Tibial nerve (tissue), 4 donors: ENCODE measurements around the gene SRXN1. TPM values are rescaled to one million over a fixed set of nuclear protein-coding genes. Genes with fewer than 3 reads are reported as not detected.

ENCODE experiments used
- DNase-seq, 2 donors: peaks; one replicate each; pipeline ENCODE4 v3.0.0-alpha.2; 2019; ENCODE audit warnings: low spot score in 2 of 2
- H3K27ac ChIP-seq, 4 donors: fragments of 200-600 bp; sonication (generic) in 3 of 4; one replicate each; pipeline ENCODE4 v1.5.1; 2017 to 2019; ENCODE audit warnings: mild to moderate bottlenecking in 1 of 4
- H3K27me3 ChIP-seq, 2 donors: fragments of 200-600 bp; sonication (generic) in 1 of 2; one replicate each; pipeline versions ENCODE4 v1.5.1 to v1.6.0; 2017 to 2019
- H3K36me3 ChIP-seq, 3 donors: fragments of 200-600 bp; sonication (generic); one replicate each; pipeline ENCODE4 v1.5.1; 2018 to 2019
- H3K4me1 ChIP-seq, 4 donors: fragments of 200-600 bp; sonication (generic) in 3 of 4; one replicate each; pipeline ENCODE4 v1.5.1; 2017 to 2019
- H3K4me3 ChIP-seq, 4 donors: fragments of 200-600 bp; sonication (generic) in 3 of 4; one replicate each; pipeline ENCODE4 v1.5.1; 2017 to 2019; ENCODE audit warnings: mild to moderate bottlenecking in 1 of 4, moderate library complexity in 1 of 4
- H3K9me3 ChIP-seq, 4 donors: fragments of 200-600 bp; sonication (generic) in 3 of 4; one replicate each; pipeline ENCODE4 v1.5.1; 2017 to 2019
- EP300 ChIP-seq, 2 donors: sonication (generic); formaldehyde crosslinking; IDR thresholded peaks; one replicate each; pipeline ENCODE4 v1.6.1; 2017; ENCODE audit warnings: antibody characterized with exemption in 2 of 2, mild to moderate bottlenecking in 1 of 2
- POLR2A ChIP-seq, 2 donors: fragments of 450-650 bp; IDR thresholded peaks; one replicate each; pipeline ENCODE4 v1.6.1; 2017; ENCODE audit warnings: antibody characterized with exemption in 2 of 2, mild to moderate bottlenecking in 2 of 2, moderate library complexity in 2 of 2
- WGBS, 2 donors: methylation state at CpG; one replicate each; pipeline ENCODE4 v1.1.5; 2018; 5-methylcytosine and 5-hydroxymethylcytosine counted together
- total RNA-seq, 4 donors: library from RNA; depleted of rRNA; stranded (reverse); fragments of >200 nt; gene quantifications; one replicate each; pipeline ENCODE4 v1.1.0, GENCODE V29; 2016
- TF ChIP-seq, protein P1 (sequence below), 5 experiments: fragments of 200-600 bp in 3 of 5; fragments of 450-650 bp in 2 of 5; sonication (generic) in 3 of 5; IDR thresholded peaks; one replicate each; pipeline ENCODE4 v1.5.1; 2016 to 2019; ENCODE audit warnings: antibody characterized with exemption in 5 of 5, mild to moderate bottlenecking in 3 of 5, moderate library complexity in 2 of 5

Gene SRXN1
- total RNA-seq, 4 donors from 2014 or later: 15.1 to 31.8 (median 19.5) TPM

DNA sequence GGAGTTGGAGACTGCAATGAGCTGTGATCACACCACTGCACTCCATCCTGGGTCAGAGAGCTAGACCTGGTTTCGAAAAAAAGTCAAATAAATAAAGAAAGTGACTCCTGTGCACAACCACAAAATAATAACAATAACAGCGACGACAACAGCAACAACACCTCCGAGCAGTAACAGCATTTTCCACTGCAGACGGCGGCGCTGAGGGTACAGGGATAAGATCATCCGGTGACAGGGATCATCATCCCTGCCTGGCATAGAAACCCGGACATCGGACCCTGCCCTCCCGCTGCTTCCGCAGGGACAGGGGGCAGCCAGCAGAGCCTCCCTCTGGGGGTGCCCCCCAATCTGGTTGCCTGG lies 11.5 kb downstream of the SRXN1 start:
- H3K36me3 ChIP-seq: no peaks in the 10 kb centered on the region
- TF ChIP-seq POLR2A (IDR thresholded peaks at IDR 0.05): no peak
- no peak for TF ChIP-seq EP300 (IDR thresholded peaks at IDR 0.05)
- TF ChIP-seq, protein P1, sequence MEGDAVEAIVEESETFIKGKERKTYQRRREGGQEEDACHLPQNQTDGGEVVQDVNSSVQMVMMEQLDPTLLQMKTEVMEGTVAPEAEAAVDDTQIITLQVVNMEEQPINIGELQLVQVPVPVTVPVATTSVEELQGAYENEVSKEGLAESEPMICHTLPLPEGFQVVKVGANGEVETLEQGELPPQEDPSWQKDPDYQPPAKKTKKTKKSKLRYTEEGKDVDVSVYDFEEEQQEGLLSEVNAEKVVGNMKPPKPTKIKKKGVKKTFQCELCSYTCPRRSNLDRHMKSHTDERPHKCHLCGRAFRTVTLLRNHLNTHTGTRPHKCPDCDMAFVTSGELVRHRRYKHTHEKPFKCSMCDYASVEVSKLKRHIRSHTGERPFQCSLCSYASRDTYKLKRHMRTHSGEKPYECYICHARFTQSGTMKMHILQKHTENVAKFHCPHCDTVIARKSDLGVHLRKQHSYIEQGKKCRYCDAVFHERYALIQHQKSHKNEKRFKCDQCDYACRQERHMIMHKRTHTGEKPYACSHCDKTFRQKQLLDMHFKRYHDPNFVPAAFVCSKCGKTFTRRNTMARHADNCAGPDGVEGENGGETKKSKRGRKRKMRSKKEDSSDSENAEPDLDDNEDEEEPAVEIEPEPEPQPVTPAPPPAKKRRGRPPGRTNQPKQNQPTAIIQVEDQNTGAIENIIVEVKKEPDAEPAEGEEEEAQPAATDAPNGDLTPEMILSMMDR (IDR thresholded peaks at IDR 0.05): no peak
- H3K4me3 ChIP-seq: no peak overlapping the region
- WGBS, 2 donors: 27 to 29% methylated on average over 8 to 12 of the region's 12 CpGs
- no peaks in the 10 kb centered on the region for H3K27me3 ChIP-seq
- H3K9me3 ChIP-seq: no peaks in the 10 kb centered on the region
- DNase-seq: no peak
- H3K4me1 ChIP-seq: peaks cover 0 to 23% (median 9%) of the 10 kb centered on the region in 4 donors
- H3K27ac ChIP-seq: peak overlapping the region in 1 of 4 donors; percentile 14

- H3K27ac ChIP-seq: no peak overlapping the region
- peaks cover 0 to 17% (median 6%) of the 10 kb centered on the region in 4 donors for H3K4me1 ChIP-seq
- no peak for DNase-seq
- no peak overlapping the region for H3K4me3 ChIP-seq
- H3K9me3 ChIP-seq: no peaks in the 10 kb centered on the region
- no peaks in the 10 kb centered on the region for H3K36me3 ChIP-seq
- 52 to 54% methylated on average over 11 of the region's 11 CpGs for WGBS, 2 donors
- TF ChIP-seq EP300 (IDR thresholded peaks at IDR 0.05) (no peak), POLR2A (IDR thresholded peaks at IDR 0.05) (no peak)
- TF ChIP-seq, protein P1 (IDR thresholded peaks at IDR 0.05): no peak
- H3K27me3 ChIP-seq: no peaks in the 10 kb centered on the region
These were observed 12.1 kb downstream of the SRXN1 start for GRCh38 chr20:640674-641515.

DNA sequence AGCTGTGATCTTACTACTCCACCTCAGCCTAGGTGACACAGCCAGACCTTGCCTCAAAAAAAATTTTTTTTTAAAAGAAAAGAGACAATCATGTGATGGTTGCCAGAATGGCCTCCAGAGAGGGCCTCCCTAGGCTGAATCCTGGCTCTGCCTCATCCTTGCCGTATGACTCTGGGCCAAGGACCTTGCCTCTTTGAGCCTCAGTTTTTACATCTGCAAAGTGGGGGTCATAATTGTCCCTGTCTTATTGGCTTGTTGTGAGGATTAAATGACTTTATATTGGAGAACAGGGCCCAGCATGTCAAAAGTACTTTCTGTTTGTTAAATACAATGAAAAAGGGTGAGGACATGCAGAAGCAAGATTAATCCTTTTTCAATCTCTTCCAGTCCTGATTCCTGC lies 14.4 kb downstream of the SRXN1 start:
- no peak for TF ChIP-seq POLR2A (IDR thresholded peaks at IDR 0.05)
- TF ChIP-seq, protein P1 (IDR thresholded peaks at IDR 0.05): no peak
- no peak for TF ChIP-seq EP300 (IDR thresholded peaks at IDR 0.05)
- Histone ChIP-seq H3K9me3 (no peaks in the 10 kb centered on the region), H3K4me3 (no peak overlapping the region), H3K4me1 (peaks cover 0 to 9% (median 2%) of the 10 kb centered on the region in 4 donors), H3K36me3 (no peaks in the 10 kb centered on the region), H3K27me3 (peaks cover 0 to 6% of the 10 kb centered on the region in 2 donors), H3K27ac (no peak overlapping the region)
- 47 to 52% methylated on average over 1 of the region's 1 CpG for WGBS, 2 donors
- DNase-seq: no peak

- TF ChIP-seq POLR2A (IDR thresholded peaks at IDR 0.05): no peak
- TF ChIP-seq EP300 (IDR thresholded peaks at IDR 0.05): no peak
- TF ChIP-seq, protein P1 (IDR thresholded peaks at IDR 0.05): no peak
- Histone ChIP-seq H3K36me3 (no peaks in the 10 kb centered on the region), H3K27ac (no peak overlapping the region), H3K4me1 (peaks cover 0 to 4% (median 2%) of the 10 kb centered on the region in 4 donors), H3K27me3 (peaks cover 0 to 6% of the 10 kb centered on the region in 2 donors), H3K9me3 (no peaks in the 10 kb centered on the region), H3K4me3 (no peak overlapping the region)
- no peak for DNase-seq
- WGBS, 2 donors: 70 to 72% methylated on average over 2 of the region's 2 CpGs
These were observed 15.4 kb downstream of the SRXN1 start for GRCh38 chr20:637559-637958.

- H3K9me3 ChIP-seq: no peaks in the 10 kb centered on the region
- no peak overlapping the region for H3K4me3 ChIP-seq
- TF ChIP-seq POLR2A (IDR thresholded peaks at IDR 0.05) (no peak), EP300 (IDR thresholded peaks at IDR 0.05) (no peak)
- TF ChIP-seq, protein P1 (IDR thresholded peaks at IDR 0.05): no peak
- WGBS, 2 donors: 43 to 58% methylated on average over 7 of the region's 7 CpGs
- H3K36me3 ChIP-seq: no peaks in the 10 kb centered on the region
- H3K27ac ChIP-seq: no peak overlapping the region
- no peak for DNase-seq
- peaks cover 0 to 6% of the 10 kb centered on the region in 2 donors for H3K27me3 ChIP-seq
- H3K4me1 ChIP-seq: no peaks in the 10 kb centered on the region
These were observed 17.1 kb downstream of the SRXN1 start for GRCh38 chr20:635893-636338.
